Common myeloid progenitor, CD34-positive (primary cell): Measurements from ENCODE around the gene TIGD1.
"Not testable (repeated sequence)": the region's sequence is repeated elsewhere in the genome, so short reads cannot be mapped to it uniquely, and the experiment has no call there.

Source experiments
- CTCF ChIA-PET: fragments of 350-600 bp; sonication (Branson Sonifier 250); formaldehyde crosslinking; loops from one replicate; lab custom pipeline; 2021; ENCODE audit warnings: antibody characterized with exemption; lab: Charles Lee
- POLR2A ChIA-PET: fragments of 350-600 bp; sonication (Branson Sonifier 250); formaldehyde crosslinking; loops from one replicate; lab custom pipeline; 2021; ENCODE audit warnings: antibody characterized with exemption; lab: Charles Lee
- DNase-seq, 3 donors: peaks; one replicate each; pipeline versions ENCODE4 v3.0.0 to v3.0.0-alpha.2; 2013
- H3K27ac ChIP-seq, 2 experiments: 1 replicate in 1 of 2; 2 replicates in 1 of 2; pipeline ENCODE4 v1.7.0; 2013; ENCODE audit warnings: inconsistent platforms in 2 of 2, low read length in 2 of 2, mild to moderate bottlenecking in 2 of 2, low read depth in 1 of 2, moderate library complexity in 1 of 2; ENCODE audit not compliant: severe bottlenecking in 2 of 2, insufficient read depth in 1 of 2, poor library complexity in 1 of 2
- H3K27me3 ChIP-seq, 5 experiments: replicated peaks in 2 of 5; 1 replicate in 3 of 5; 2 replicates in 2 of 5; pipeline versions ENCODE4 v1.6.1 to v1.7.0; 2013; ENCODE audit warnings: low read length in 4 of 5, mild to moderate bottlenecking in 2 of 5, moderate library complexity in 2 of 5, inconsistent platforms in 1 of 5; ENCODE audit not compliant: insufficient read depth in 5 of 5, control insufficient read depth in 4 of 5
- H3K36me3 ChIP-seq, 4 experiments: 1 replicate in 2 of 4; 2 replicates in 2 of 4; pipeline versions ENCODE4 v1.6.1 to v1.7.0; 2013; ENCODE audit warnings: low read length in 3 of 4, control low read depth in 1 of 4, mild to moderate bottlenecking in 1 of 4; ENCODE audit not compliant: control insufficient read depth in 4 of 4, insufficient read depth in 4 of 4
- H3K4me1 ChIP-seq, 4 experiments: 1 replicate in 3 of 4; 2 replicates in 1 of 4; pipeline versions ENCODE4 v1.6.1 to v1.7.1; 2013; ENCODE audit warnings: low read length in 3 of 4, mild to moderate bottlenecking in 3 of 4, control low read depth in 1 of 4, inconsistent platforms in 1 of 4, moderate library complexity in 1 of 4; ENCODE audit not compliant: control insufficient read depth in 4 of 4, insufficient read depth in 4 of 4; ENCODE audit errors: control extremely low read depth in 1 of 4
- H3K4me3 ChIP-seq, 7 experiments: 1 replicate in 4 of 7; 2 replicates in 3 of 7; pipeline versions ENCODE4 v1.5.1 to v1.7.0; 2013; ENCODE audit warnings: mild to moderate bottlenecking in 7 of 7, low read length in 6 of 7, moderate library complexity in 6 of 7, inconsistent platforms in 2 of 7, low read depth in 2 of 7, control low read depth in 1 of 7; ENCODE audit not compliant: insufficient read depth in 4 of 7, control insufficient read depth in 1 of 7; ENCODE audit errors: extremely low read depth in 1 of 7
- H3K9me3 ChIP-seq, 5 experiments: 1 replicate in 4 of 5; 2 replicates in 1 of 5; pipeline versions ENCODE4 v1.6.1 to v1.7.1; 2013; ENCODE audit warnings: low read length in 4 of 5, mild to moderate bottlenecking in 2 of 5, inconsistent platforms in 1 of 5, low read depth in 1 of 5, moderate library complexity in 1 of 5; ENCODE audit not compliant: control insufficient read depth in 4 of 5, insufficient read depth in 2 of 5; ENCODE audit errors: control extremely low read depth in 1 of 5
- WGBS: methylation state at CpG from one replicate; pipeline ENCODE4 v1.1.5; 2013; ENCODE audit not compliant: insufficient coverage; 5-methylcytosine and 5-hydroxymethylcytosine counted together

TIGD1 gene

GRCh38 chr2:232570481-232570880 is 20.1 kb upstream of the TIGD1 start:
- H3K27ac ChIP-seq, H3K9me3 ChIP-seq, H3K4me1 ChIP-seq, DNase-seq, H3K4me3 ChIP-seq, POLR2A ChIA-PET, H3K27me3 ChIP-seq: not testable (repeated sequence)
- CTCF ChIA-PET = interaction anchor here (1.0 to 2.7 kb wide), 2 partner anchors 8 to 10 kb away, joined by 3 to 13 read pairs; no protein-coding TSS in a partner anchor
- H3K36me3 ChIP-seq = peaks cover 10 to 88% (median 63%) of the 10 kb centered on the region in 4 experiments
- WGBS = 100% methylated on average over 4 of the region's 6 CpGs

- ChIA-PET CTCF (interaction anchor here (1.4 to 2.7 kb wide), 2 partner anchors 9 to 16 kb away, joined by 4 to 13 read pairs; no protein-coding TSS in a partner anchor), POLR2A (no interaction called here)
- no peaks in the 10 kb centered on the region for H3K4me1 ChIP-seq
- 97% methylated on average over 6 of the region's 9 CpGs for WGBS
- H3K9me3 ChIP-seq = no peaks in the 10 kb centered on the region
- no peaks in the 10 kb centered on the region for H3K27me3 ChIP-seq
- H3K27ac ChIP-seq = no peak overlapping the region
- H3K36me3 ChIP-seq = peaks cover 13 to 89% (median 64%) of the 10 kb centered on the region in 4 experiments
- DNase-seq = no peak
- no peak overlapping the region for H3K4me3 ChIP-seq
Observed at GRCh38 chr2:232569541-232569940, 19.2 kb upstream of the TIGD1 start.

GRCh38 chr2:232568161-232568560 is 17.8 kb upstream of the TIGD1 start:
- 86% methylated on average over 3 of the region's 5 CpGs for WGBS
- CTCF ChIA-PET = interaction anchor here (1.2 to 2.7 kb wide), 3 partner anchors 10 to 37 kb away, joined by 3 to 13 read pairs (median 4); no protein-coding TSS in a partner anchor

GRCh38 chr2:232567721-232568120 is 17.4 kb upstream of the TIGD1 start:
- no peak for DNase-seq
- Histone ChIP-seq H3K27ac (no peak overlapping the region), H3K36me3 (peaks cover 14 to 88% (median 64%) of the 10 kb centered on the region in 4 experiments), H3K9me3 (no peaks in the 10 kb centered on the region), H3K27me3 (no peaks in the 10 kb centered on the region), H3K4me3 (no peak overlapping the region), H3K4me1 (no peaks in the 10 kb centered on the region)
- ChIA-PET CTCF (interaction anchor here (0.7 to 2.7 kb wide), 4 partner anchors 10 to 38 kb away, joined by 3 to 13 read pairs (median 4); no protein-coding TSS in a partner anchor), POLR2A (no interaction called here)

More at GRCh38 chr2:232568161-232568560, 17.8 kb upstream of the TIGD1 start:
- H3K9me3 ChIP-seq = no peaks in the 10 kb centered on the region
- H3K27me3 ChIP-seq = no peaks in the 10 kb centered on the region
- H3K4me1 ChIP-seq = no peaks in the 10 kb centered on the region
- peaks cover 13 to 88% (median 64%) of the 10 kb centered on the region in 4 experiments for H3K36me3 ChIP-seq
- DNase-seq = peak in 1 of 3 donors; percentile 19
- no peak overlapping the region for H3K4me3 ChIP-seq
- POLR2A ChIA-PET = no interaction called here
- H3K27ac ChIP-seq = no peak overlapping the region

GRCh38 chr2:232563580-232563979 is 13.2 kb upstream of the TIGD1 start:
- Histone ChIP-seq H3K4me1 (no peaks in the 10 kb centered on the region), H3K27me3 (no peaks in the 10 kb centered on the region), H3K9me3 (no peaks in the 10 kb centered on the region), H3K36me3 (peaks cover 9 to 82% (median 53%) of the 10 kb centered on the region in 4 experiments), H3K4me3 (no peak overlapping the region), H3K27ac (no peak overlapping the region)
- WGBS = 100% methylated on average over 2 of the region's 3 CpGs
- DNase-seq = no peak
- CTCF ChIA-PET = interaction anchor here (1.3 to 2.1 kb wide), 2 partner anchors 8 to 10 kb away, joined by 4 to 8 read pairs; no protein-coding TSS in a partner anchor
- POLR2A ChIA-PET = no interaction called here

- CTCF ChIA-PET = interaction anchor here (1.3 to 2.1 kb wide), 2 partner anchors 9 kb away, joined by 4 to 8 read pairs; no protein-coding TSS in a partner anchor
- POLR2A ChIA-PET = interaction anchor here (1.5 kb wide), 1 partner anchor 12 kb away, joined by 4 read pairs; the partner anchor contains the start of gene EIF4E2
- 94% methylated on average over 7 of the region's 8 CpGs for WGBS
- H3K4me3 ChIP-seq = no peak overlapping the region
- no peak for DNase-seq
- no peaks in the 10 kb centered on the region for H3K27me3 ChIP-seq
- H3K36me3 ChIP-seq = peaks cover 10 to 78% (median 49%) of the 10 kb centered on the region in 4 experiments
- H3K9me3 ChIP-seq = no peaks in the 10 kb centered on the region
- H3K27ac ChIP-seq = no peak overlapping the region
- no peaks in the 10 kb centered on the region for H3K4me1 ChIP-seq
Observed at GRCh38 chr2:232562515-232563151, 12.3 kb upstream of the TIGD1 start.

GRCh38 chr2:232556426-232556825 is 6.1 kb upstream of the TIGD1 start:
- WGBS = 97% methylated on average over 3 of the region's 3 CpGs
- peaks cover 5 to 13% (median 10%) of the 10 kb centered on the region in 4 experiments for H3K4me1 ChIP-seq
- POLR2A ChIA-PET = no interaction called here
- H3K27ac ChIP-seq = no peak overlapping the region
- no peaks in the 10 kb centered on the region for H3K9me3 ChIP-seq
- H3K27me3 ChIP-seq = no peaks in the 10 kb centered on the region
- CTCF ChIA-PET = no interaction called here
- no peak overlapping the region for H3K4me3 ChIP-seq
- DNase-seq = no peak
- H3K36me3 ChIP-seq = peaks cover 12 to 48% (median 31%) of the 10 kb centered on the region in 4 experiments
